WERI-Rb-1 (cell line): Measurements from ENCODE around the gene GALNTL6.

Experiments used
- DNase-seq: peaks from one replicate; pipeline ENCODE4 v3.0.0-alpha.2; 2020
- H3K27ac ChIP-seq: fragments of 250-450 bp; sonication (Bioruptor Pico); 2 replicates; pipeline ENCODE4 v1.5.1; 2020; ENCODE audit warnings: mild to moderate bottlenecking, moderate library complexity
- H3K27me3 ChIP-seq: fragments of 250-450 bp; sonication (Bioruptor Pico); 2 replicates; pipeline ENCODE4 v1.5.1; 2021; ENCODE audit warnings: mild to moderate bottlenecking, low read depth, moderate library complexity; ENCODE audit not compliant: insufficient read depth, severe bottlenecking
- H3K36me3 ChIP-seq: fragments of 250-450 bp; sonication (Bioruptor Pico); 2 replicates; pipeline ENCODE4 v1.5.1; 2020; ENCODE audit warnings: mild to moderate bottlenecking, moderate library complexity
- H3K4me3 ChIP-seq: 2 replicates; pipeline ENCODE4 v1.5.1; 2011; ENCODE audit warnings: low read depth, mild to moderate bottlenecking, control low read depth, low read length
- H3K9me3 ChIP-seq: fragments of 250-450 bp; sonication (Bioruptor Pico); 2 replicates; pipeline ENCODE4 v1.5.1; 2021; ENCODE audit warnings: mild to moderate bottlenecking, moderate library complexity; ENCODE audit not compliant: severe bottlenecking
- CTCF ChIP-seq: IDR thresholded peaks from 2 replicates; pipeline ENCODE4 v1.5.1; 2011; ENCODE audit warnings: low read depth, mild to moderate bottlenecking, control low read depth, inconsistent platforms, low read length

GALNTL6 gene

GRCh38 chr4:172514801-172515200 lies 701.6 kb downstream of the GALNTL6 start:
- Histone ChIP-seq H3K27me3 (no peaks in the 10 kb centered on the region), H3K27ac (no peak overlapping the region), H3K36me3 (no peaks in the 10 kb centered on the region), H3K4me3 (no peak overlapping the region), H3K9me3 (no peaks in the 10 kb centered on the region)
- TF ChIP-seq CTCF = no peak
- no peak for DNase-seq

- H3K27me3 ChIP-seq = no peaks in the 10 kb centered on the region
- H3K27ac ChIP-seq = no peak overlapping the region
- 0 out of 2 replicates have a peak, but pooled peaks have one; percentile 9 for TF ChIP-seq CTCF
- no peak overlapping the region for H3K4me3 ChIP-seq
- H3K36me3 ChIP-seq = no peaks in the 10 kb centered on the region
- no peak for DNase-seq
- H3K9me3 ChIP-seq = no peaks in the 10 kb centered on the region
Measured at GRCh38 chr4:172515266-172515879, 702.2 kb downstream of the GALNTL6 start.

GRCh38 chr4:172517391-172517790 lies 704.2 kb downstream of the GALNTL6 start:
- TF ChIP-seq CTCF = no peak
- no peak for DNase-seq
- Histone ChIP-seq H3K4me3 (no peak overlapping the region), H3K27ac (no peak overlapping the region), H3K27me3 (no peaks in the 10 kb centered on the region), H3K9me3 (no peaks in the 10 kb centered on the region), H3K36me3 (no peaks in the 10 kb centered on the region)

- no peak for TF ChIP-seq CTCF
- Histone ChIP-seq H3K27ac (no peak overlapping the region), H3K4me3 (no peak overlapping the region), H3K36me3 (no peaks in the 10 kb centered on the region), H3K9me3 (no peaks in the 10 kb centered on the region), H3K27me3 (no peaks in the 10 kb centered on the region)
- DNase-seq = no peak
Measured at GRCh38 chr4:172521248-172521647, 708.0 kb downstream of the GALNTL6 start.

- H3K36me3 ChIP-seq = no peaks in the 10 kb centered on the region
- H3K27ac ChIP-seq = no peak overlapping the region
- no peak for DNase-seq
- H3K27me3 ChIP-seq = no peaks in the 10 kb centered on the region
- H3K9me3 ChIP-seq = no peaks in the 10 kb centered on the region
- no peak overlapping the region for H3K4me3 ChIP-seq
- no peak for TF ChIP-seq CTCF
Measured at GRCh38 chr4:172521680-172522079, 708.5 kb downstream of the GALNTL6 start.

GRCh38 chr4:172543249-172543648 lies 730.0 kb downstream of the GALNTL6 start:
- Histone ChIP-seq H3K36me3 (no peaks in the 10 kb centered on the region), H3K27ac (no peak overlapping the region), H3K27me3 (no peaks in the 10 kb centered on the region), H3K9me3 (no peaks in the 10 kb centered on the region), H3K4me3 (no peak overlapping the region)
- DNase-seq = no peak
- TF ChIP-seq CTCF = no peak
